Measurements from ENCODE around the gene TFG.

Gene TFG

DNA sequence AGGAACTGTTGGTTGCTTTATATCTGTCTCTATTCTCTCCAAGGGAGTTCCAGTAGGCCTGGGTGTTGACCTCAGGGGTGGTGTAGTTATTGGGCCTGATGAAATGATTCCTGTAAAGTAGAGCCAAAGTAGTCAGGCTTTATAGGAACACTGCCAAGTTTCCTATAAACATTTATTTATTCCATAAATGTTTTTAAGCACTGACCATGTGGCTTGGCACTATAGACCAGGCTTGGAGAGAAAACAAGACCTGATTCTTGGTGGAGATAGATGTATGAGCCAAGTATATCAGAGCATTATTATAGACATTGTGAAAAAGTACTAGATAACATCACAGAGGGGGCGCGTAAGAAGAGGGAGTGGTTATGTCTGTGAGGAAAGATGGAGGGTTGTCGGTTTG is 65.9 kb downstream of the TFG start:
- DNase-seq, result no peak
- Histone ChIP-seq H2BK5ac (ENCODE audit: low read depth, low read length, poor library complexity) (no peak overlapping the region), H3K9ac (ENCODE audit: low read length) (no peak overlapping the region), H3K79me1 (ENCODE audit: low read length) (no peaks in the 10 kb centered on the region), H3K18ac (ENCODE audit: low read length) (no peak overlapping the region), H3K14ac (ENCODE audit: low read length) (no peak overlapping the region), H3K36me3 (ENCODE audit: control insufficient read depth in 1 of 2, insufficient read depth in 2 of 2, low read length in 2 of 2) (no peaks in the 10 kb centered on the region), H3K4me2 (ENCODE audit: low read length) (no peak overlapping the region), H3K4me3 (ENCODE audit: low read depth, low read length) (no peak overlapping the region), H4K12ac (ENCODE audit: low read depth, low read length) (no peak overlapping the region), H2AFZ (ENCODE audit: insufficient read depth, low read length, poor library complexity) (no peak overlapping the region), H2AK5ac (ENCODE audit: low read length) (no peak overlapping the region), H3K4ac (ENCODE audit: low read depth, low read length) (no peak overlapping the region), H3K9me3 (ENCODE audit: insufficient read depth, low read depth, low read length) (peaks cover 2% of the 10 kb centered on the region), H3K23ac (ENCODE audit: low read length) (no peak overlapping the region), H4K91ac (ENCODE audit: low read depth, low read length) (no peak overlapping the region), H3K27me3 (ENCODE audit: insufficient read depth, low read length) (no peaks in the 10 kb centered on the region), H2BK12ac (ENCODE audit: low read length) (no peak overlapping the region), H3K27ac (ENCODE audit: low read depth, low read length) (no peak overlapping the region), H2BK120ac (ENCODE audit: insufficient read depth, low read length, poor library complexity) (no peak overlapping the region), H3K4me1 (ENCODE audit: control insufficient read depth in 1 of 2, insufficient read depth in 2 of 2, low read length in 2 of 2) (no peaks in the 10 kb centered on the region), H4K8ac (ENCODE audit: low read depth, low read length) (no peak overlapping the region), H3K79me2 (ENCODE audit: control insufficient read depth, insufficient read depth, low read length, poor library complexity) (no peaks in the 10 kb centered on the region)
- no CpG with 5 or more reads among the region's 3 CpGs for WGBS (ENCODE audit: extremely low coverage, insufficient coverage, insufficient read length)

DNA sequence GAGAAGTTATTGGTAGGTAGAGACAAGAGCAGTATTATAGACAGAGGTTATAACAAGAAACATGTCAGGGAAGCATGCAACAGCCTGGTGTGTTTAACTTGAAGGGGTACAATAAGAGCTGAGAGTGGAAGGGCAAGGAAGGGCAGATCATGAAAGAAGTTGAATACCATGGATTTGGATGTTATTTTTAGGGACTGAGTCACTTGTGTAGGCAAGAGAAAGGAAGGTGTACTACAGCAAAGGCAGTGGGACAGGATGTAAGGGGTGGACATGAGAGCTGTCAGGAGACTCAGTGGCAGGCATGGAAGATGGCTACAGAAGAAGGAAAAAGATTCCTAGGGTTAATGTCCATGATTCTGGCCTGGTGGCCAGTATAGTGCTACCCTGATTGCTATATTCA is 66.4 kb downstream of the TFG start:
- no peak overlapping the region for H4K8ac ChIP-seq (ENCODE audit: low read depth, low read length)
- no peaks in the 10 kb centered on the region for H3K36me3 ChIP-seq (ENCODE audit: control insufficient read depth in 1 of 2, insufficient read depth in 2 of 2, low read length in 2 of 2)
- H3K79me2 ChIP-seq (ENCODE audit: control insufficient read depth, insufficient read depth, low read length, poor library complexity), result no peaks in the 10 kb centered on the region
- H3K23ac ChIP-seq (ENCODE audit: low read length), result no peak overlapping the region
- H2BK12ac ChIP-seq (ENCODE audit: low read length), result no peak overlapping the region
- no peak overlapping the region for H3K4ac ChIP-seq (ENCODE audit: low read depth, low read length)
- no peak overlapping the region for H3K27ac ChIP-seq (ENCODE audit: low read depth, low read length)
- H2AK5ac ChIP-seq (ENCODE audit: low read length), result no peak overlapping the region
- H2BK120ac ChIP-seq (ENCODE audit: insufficient read depth, low read length, poor library complexity), result no peak overlapping the region
- H2AFZ ChIP-seq (ENCODE audit: insufficient read depth, low read length, poor library complexity), result no peak overlapping the region
- H3K9me3 ChIP-seq (ENCODE audit: insufficient read depth, low read depth, low read length), result peaks cover 2% of the 10 kb centered on the region
- H3K27me3 ChIP-seq (ENCODE audit: insufficient read depth, low read length), result no peaks in the 10 kb centered on the region
- no peak overlapping the region for H2BK5ac ChIP-seq (ENCODE audit: low read depth, low read length, poor library complexity)
- no peak overlapping the region for H3K4me2 ChIP-seq (ENCODE audit: low read length)
- H3K14ac ChIP-seq (ENCODE audit: low read length), result no peak overlapping the region
- no peak overlapping the region for H3K4me3 ChIP-seq (ENCODE audit: low read depth, low read length)
- no peak for DNase-seq
- no peaks in the 10 kb centered on the region for H3K79me1 ChIP-seq (ENCODE audit: low read length)
- no peak overlapping the region for H3K9ac ChIP-seq (ENCODE audit: low read length)
- H3K4me1 ChIP-seq (ENCODE audit: control insufficient read depth in 1 of 2, insufficient read depth in 2 of 2, low read length in 2 of 2), result no peaks in the 10 kb centered on the region
- H4K12ac ChIP-seq (ENCODE audit: low read depth, low read length), result no peak overlapping the region
- no peak overlapping the region for H3K18ac ChIP-seq (ENCODE audit: low read length)
- H4K91ac ChIP-seq (ENCODE audit: low read depth, low read length), result no peak overlapping the region

DNA sequence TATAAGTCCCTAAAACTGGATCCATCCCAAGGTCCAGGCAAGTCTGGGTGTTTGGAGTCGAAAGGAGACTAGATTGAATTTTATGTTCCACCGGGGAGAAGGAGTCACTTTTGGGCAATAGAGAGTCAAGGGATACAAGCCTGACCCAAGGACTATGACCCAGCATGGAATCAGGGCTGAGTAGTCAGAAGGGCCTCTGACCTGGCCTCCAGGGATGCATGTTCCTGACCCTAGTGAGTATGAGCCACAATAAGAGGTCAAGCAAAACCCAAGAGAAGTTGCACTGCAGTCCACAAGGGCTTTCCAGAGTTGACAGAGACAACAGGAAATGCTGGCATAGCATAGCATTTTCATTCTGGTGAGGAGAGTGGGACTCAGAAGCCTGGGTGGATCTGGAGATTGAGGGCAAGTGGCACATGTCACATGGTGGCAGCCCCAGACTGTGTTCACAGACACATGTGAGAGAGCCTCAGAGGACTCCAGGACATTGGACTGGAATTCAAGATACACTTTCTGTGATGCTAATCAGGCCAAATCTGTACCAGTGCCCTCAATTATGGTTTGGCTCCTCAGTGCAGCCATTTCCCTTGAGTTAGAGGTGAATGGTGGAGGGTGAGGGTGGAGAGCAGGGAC is 66.9 kb downstream of the TFG start:
- no peak overlapping the region for H4K8ac ChIP-seq (ENCODE audit: low read depth, low read length)

DNA sequence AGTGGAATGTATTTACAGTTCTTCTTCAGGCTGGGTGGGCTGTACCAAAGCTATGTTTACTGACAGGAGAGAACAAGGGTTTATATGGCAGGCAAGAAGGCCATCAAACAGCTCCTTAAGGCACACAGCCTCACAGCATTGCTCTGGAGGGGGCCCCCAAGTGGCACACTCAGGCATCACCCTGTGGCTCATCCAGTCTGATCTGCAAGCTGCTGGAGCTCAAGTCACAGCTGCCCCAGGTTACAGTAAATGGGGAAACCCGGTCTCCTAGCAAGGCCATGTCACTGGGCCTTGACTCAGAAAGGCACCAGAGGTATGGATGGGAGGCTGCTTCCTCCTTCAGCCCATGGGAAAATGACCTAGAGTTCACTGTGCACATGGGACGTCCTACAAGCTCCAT is 67.5 kb downstream of the TFG start:
- no peak overlapping the region for H4K12ac ChIP-seq (ENCODE audit: low read depth, low read length)
- no peaks in the 10 kb centered on the region for H3K36me3 ChIP-seq (ENCODE audit: control insufficient read depth in 1 of 2, insufficient read depth in 2 of 2, low read length in 2 of 2)
- no peaks in the 10 kb centered on the region for H3K79me1 ChIP-seq (ENCODE audit: low read length)
- H3K4me3 ChIP-seq (ENCODE audit: low read depth, low read length), result no peak overlapping the region
- H3K9me3 ChIP-seq (ENCODE audit: insufficient read depth, low read depth, low read length), result peaks cover 2% of the 10 kb centered on the region
- H2AFZ ChIP-seq (ENCODE audit: insufficient read depth, low read length, poor library complexity), result no peak overlapping the region
- no peak overlapping the region for H3K18ac ChIP-seq (ENCODE audit: low read length)
- no peak overlapping the region for H2BK120ac ChIP-seq (ENCODE audit: insufficient read depth, low read length, poor library complexity)
- no peak overlapping the region for H2BK5ac ChIP-seq (ENCODE audit: low read depth, low read length, poor library complexity)
- H3K14ac ChIP-seq (ENCODE audit: low read length), result no peak overlapping the region
- no peak overlapping the region for H3K9ac ChIP-seq (ENCODE audit: low read length)
- no peak overlapping the region for H2AK5ac ChIP-seq (ENCODE audit: low read length)
- H4K91ac ChIP-seq (ENCODE audit: low read depth, low read length), result no peak overlapping the region
- no peak overlapping the region for H3K23ac ChIP-seq (ENCODE audit: low read length)
- no peak overlapping the region for H3K4ac ChIP-seq (ENCODE audit: low read depth, low read length)
- no peak overlapping the region for H3K4me2 ChIP-seq (ENCODE audit: low read length)
- no peak overlapping the region for H2BK12ac ChIP-seq (ENCODE audit: low read length)
- H3K4me1 ChIP-seq (ENCODE audit: control insufficient read depth in 1 of 2, insufficient read depth in 2 of 2, low read length in 2 of 2), result no peaks in the 10 kb centered on the region
- no peak for DNase-seq
- H4K8ac ChIP-seq (ENCODE audit: low read depth, low read length), result no peak overlapping the region
- no peak overlapping the region for H3K27ac ChIP-seq (ENCODE audit: low read depth, low read length)
- no CpG with 5 or more reads among the region's 2 CpGs for WGBS (ENCODE audit: extremely low coverage, insufficient coverage, insufficient read length)
- no peaks in the 10 kb centered on the region for H3K27me3 ChIP-seq (ENCODE audit: insufficient read depth, low read length)
- no peaks in the 10 kb centered on the region for H3K79me2 ChIP-seq (ENCODE audit: control insufficient read depth, insufficient read depth, low read length, poor library complexity)

More for the DNA sequence above, 66.9 kb downstream of the TFG start:
- Histone ChIP-seq H4K12ac (ENCODE audit: low read depth, low read length) (no peak overlapping the region), H3K36me3 (ENCODE audit: control insufficient read depth in 1 of 2, insufficient read depth in 2 of 2, low read length in 2 of 2) (no peaks in the 10 kb centered on the region), H3K9ac (ENCODE audit: low read length) (no peak overlapping the region), H3K14ac (ENCODE audit: low read length) (no peak overlapping the region), H2BK120ac (ENCODE audit: insufficient read depth, low read length, poor library complexity) (no peak overlapping the region), H3K4me2 (ENCODE audit: low read length) (no peak overlapping the region), H3K79me1 (ENCODE audit: low read length) (no peaks in the 10 kb centered on the region), H2AK5ac (ENCODE audit: low read length) (no peak overlapping the region), H2AFZ (ENCODE audit: insufficient read depth, low read length, poor library complexity) (no peak overlapping the region), H3K4ac (ENCODE audit: low read depth, low read length) (no peak overlapping the region), H2BK12ac (ENCODE audit: low read length) (no peak overlapping the region), H3K27ac (ENCODE audit: low read depth, low read length) (no peak overlapping the region), H3K23ac (ENCODE audit: low read length) (no peak overlapping the region), H2BK5ac (ENCODE audit: low read depth, low read length, poor library complexity) (no peak overlapping the region), H3K27me3 (ENCODE audit: insufficient read depth, low read length) (no peaks in the 10 kb centered on the region), H3K18ac (ENCODE audit: low read length) (no peak overlapping the region), H3K4me3 (ENCODE audit: low read depth, low read length) (no peak overlapping the region), H4K91ac (ENCODE audit: low read depth, low read length) (no peak overlapping the region), H3K9me3 (ENCODE audit: insufficient read depth, low read depth, low read length) (peaks cover 2% of the 10 kb centered on the region), H3K79me2 (ENCODE audit: control insufficient read depth, insufficient read depth, low read length, poor library complexity) (no peaks in the 10 kb centered on the region), H3K4me1 (ENCODE audit: control insufficient read depth in 1 of 2, insufficient read depth in 2 of 2, low read length in 2 of 2) (no peaks in the 10 kb centered on the region)
- no peak for DNase-seq
- no CpG with 5 or more reads among the region's 2 CpGs for WGBS (ENCODE audit: extremely low coverage, insufficient coverage, insufficient read length)

All from trophoblast cell (in vitro differentiated cells and primary cell).